Body of pancreas (tissue), 4 donors: ENCODE results near the gene MGARP.

Experiments used
- POLR2A ChIP-seq, 3 donors: fragments of 450-650 bp; IDR thresholded peaks; one replicate each; pipeline ENCODE4 v1.6.1; 2016; ENCODE audit warnings: antibody characterized with exemption in 3 of 3, mild to moderate bottlenecking in 2 of 3
- TF ChIP-seq, protein P1 (sequence below), 7 experiments: fragments of 450-650 bp in 4 of 7; fragments of 200-600 bp in 3 of 7; sonication (generic) in 3 of 7; IDR thresholded peaks; one replicate each; pipeline ENCODE4 v1.5.1; 2016 to 2019; ENCODE audit warnings: antibody characterized with exemption in 7 of 7

DNA sequence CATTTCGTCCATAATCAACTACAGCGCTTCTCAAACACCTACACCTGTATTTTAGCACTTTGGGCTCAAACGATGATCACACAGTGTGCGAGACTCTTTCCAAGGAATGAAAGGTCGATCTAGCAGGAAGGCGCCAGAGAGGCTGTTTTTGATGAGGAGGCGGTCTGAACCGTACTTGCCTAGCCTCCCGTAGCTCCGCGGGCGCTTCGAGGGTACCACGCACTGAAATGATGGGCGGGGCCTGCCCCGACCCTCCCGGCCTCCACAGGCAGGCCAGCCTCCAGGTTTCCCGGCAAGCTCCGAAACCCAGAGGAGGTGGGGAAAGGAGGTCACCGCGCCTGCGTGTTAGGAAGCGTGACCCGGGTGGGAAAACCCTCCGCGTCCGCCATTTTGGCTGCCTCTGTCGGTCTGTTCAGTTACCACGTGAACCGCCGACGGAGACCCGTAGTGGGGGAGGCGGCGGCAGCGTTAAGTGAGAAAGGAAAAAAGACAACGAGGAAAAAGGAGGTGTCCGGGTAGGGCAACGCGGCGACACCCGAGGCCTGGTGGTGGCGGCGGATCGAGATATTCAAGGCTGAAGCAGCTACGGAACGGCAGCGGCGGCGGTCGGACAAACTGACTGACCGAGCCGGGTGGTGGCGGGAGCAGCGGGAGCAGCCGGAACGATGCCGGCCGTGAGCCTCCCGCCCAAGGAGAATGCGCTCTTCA is 21.2 kb upstream of the MGARP start, which contains the start of gene NAA15:
- TF ChIP-seq, protein P1, sequence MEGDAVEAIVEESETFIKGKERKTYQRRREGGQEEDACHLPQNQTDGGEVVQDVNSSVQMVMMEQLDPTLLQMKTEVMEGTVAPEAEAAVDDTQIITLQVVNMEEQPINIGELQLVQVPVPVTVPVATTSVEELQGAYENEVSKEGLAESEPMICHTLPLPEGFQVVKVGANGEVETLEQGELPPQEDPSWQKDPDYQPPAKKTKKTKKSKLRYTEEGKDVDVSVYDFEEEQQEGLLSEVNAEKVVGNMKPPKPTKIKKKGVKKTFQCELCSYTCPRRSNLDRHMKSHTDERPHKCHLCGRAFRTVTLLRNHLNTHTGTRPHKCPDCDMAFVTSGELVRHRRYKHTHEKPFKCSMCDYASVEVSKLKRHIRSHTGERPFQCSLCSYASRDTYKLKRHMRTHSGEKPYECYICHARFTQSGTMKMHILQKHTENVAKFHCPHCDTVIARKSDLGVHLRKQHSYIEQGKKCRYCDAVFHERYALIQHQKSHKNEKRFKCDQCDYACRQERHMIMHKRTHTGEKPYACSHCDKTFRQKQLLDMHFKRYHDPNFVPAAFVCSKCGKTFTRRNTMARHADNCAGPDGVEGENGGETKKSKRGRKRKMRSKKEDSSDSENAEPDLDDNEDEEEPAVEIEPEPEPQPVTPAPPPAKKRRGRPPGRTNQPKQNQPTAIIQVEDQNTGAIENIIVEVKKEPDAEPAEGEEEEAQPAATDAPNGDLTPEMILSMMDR (IDR thresholded peaks at IDR 0.05) = no peak
- peak; percentile 72 to 94 (median 94) for TF ChIP-seq POLR2A (IDR thresholded peaks at IDR 0.05)
